ENCODE results near the gene DIP2C.
"Not testable (repeated sequence)": the region's sequence is repeated elsewhere in the genome, so short reads cannot be mapped to it uniquely, and the experiment has no call there.

DIP2C gene

DNA sequence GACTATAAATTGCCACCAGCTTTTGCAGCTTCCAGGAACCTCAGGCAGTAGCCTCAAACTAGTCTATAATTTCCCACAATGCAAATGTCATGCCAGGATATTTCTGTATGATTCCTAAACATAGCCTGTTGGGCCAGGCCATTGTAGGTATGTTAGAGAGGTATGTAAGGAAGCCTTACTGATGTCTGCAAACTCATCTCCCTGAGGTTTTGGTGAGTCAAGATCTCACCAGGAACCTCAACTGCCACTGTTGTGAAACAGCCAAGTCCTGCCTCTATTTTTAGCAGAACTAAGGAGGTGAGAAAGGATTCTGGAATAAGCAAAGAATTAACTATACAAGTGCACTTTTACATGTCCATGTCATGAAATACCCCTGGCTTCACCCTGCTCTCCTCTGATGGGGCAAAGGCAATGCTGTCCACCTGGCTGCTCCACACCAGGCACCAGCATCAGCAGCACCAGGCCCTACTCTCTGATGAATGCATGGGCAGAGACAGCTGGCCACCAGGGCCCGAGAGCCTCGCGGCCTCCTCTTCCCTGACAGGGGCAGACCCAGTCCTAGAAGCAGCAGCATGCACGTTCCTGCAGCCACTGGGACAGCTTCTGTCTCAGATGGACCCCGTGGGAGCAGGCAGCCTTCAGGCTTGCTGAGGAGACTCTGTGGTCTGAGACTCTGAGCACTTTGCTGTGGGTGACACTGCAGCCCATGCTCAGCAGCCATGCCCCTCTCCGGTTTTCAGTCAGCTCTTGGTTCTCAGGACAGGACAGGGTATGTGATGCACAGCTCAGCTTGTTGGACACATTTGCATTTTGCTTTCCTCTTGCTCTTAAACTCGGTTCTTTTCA is 407.0 kb downstream of the DIP2C start:
- DNase-seq = peak; percentile 44 to 47

DNA sequence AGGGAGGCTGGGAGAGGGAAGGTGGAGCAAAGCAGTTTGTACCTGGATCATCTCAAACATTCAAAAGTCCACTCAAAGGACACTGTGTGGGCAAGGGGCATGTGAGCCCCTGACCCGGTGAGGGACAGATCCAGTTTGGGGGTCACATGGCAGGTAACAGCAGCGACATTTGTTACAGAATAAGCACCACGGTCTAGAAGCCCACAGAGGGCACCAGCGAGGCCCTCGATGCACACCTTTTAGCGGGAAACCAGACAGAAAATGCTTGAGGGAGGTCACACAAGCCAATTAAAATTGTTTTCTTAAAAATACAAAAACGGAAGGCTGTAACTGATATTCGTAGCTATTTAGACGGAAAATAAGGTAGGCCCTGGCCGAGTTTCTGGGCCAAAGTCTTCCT is 409.8 kb downstream of the DIP2C start:
- DNase-seq = no peak

DNA sequence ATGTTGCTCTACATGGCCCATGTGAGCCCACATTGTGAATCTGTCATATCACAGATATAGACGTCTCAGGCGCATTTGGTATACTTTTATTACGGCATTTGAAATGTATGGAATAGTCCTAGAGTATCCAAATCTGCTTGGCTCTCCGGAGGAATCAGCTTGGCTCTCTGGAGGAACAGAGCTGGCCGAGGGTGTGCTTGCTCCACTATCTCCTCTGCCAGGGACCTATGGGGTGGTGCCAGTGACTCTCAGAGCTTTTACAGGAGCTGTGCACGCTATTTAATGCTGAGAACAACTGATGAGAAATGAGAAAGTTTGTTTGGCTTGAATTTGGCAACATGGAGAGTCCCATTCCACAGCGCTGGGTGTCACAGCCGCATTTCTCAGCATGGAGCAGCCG is 410.2 kb downstream of the DIP2C start:
- no peak for DNase-seq

DNA sequence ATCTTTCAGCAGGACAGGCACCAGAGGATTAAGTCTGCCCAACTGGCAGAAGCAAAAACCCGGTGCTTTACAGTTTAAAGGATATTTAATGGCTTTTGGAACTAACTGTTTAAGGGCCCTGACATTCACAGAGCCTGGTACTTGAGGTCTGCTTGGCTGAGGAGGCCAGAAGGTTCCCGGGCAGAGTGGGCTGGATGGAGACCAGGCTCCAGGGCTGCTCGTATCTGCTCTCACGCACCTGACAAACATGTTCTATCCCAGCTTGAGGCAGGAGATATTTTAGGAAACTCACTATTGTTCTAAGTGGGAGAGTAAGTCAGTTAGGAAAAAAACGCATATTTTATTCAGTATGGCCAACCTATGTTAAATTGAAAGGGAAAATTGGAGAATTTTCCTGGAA is 410.8 kb downstream of the DIP2C start:
- DNase-seq = no peak

- DNase-seq = no peak
Observed at GRCh38 chr10:277963-278362, 411.5 kb downstream of the DIP2C start.

- DNase-seq = no peak
Observed at GRCh38 chr10:275680-276079, 413.8 kb downstream of the DIP2C start.

DNA sequence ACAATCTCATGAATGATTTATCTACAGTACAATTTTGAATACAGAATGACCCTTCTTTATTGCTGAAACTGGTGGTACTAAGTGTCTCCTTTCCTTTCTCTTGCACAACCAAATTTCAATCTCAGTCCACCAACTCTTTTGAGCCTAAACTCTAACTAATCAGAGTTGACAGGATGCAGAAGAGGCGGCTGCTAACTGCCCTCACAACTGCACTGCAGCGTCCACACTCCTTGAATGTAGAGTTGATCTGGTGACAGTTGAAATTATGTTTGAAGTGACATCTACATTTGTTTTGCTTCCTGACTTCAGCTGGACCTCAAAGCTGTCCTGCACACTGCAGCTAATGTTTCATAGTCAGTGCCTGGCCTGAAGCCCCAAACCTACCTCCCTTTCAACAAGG is 414.6 kb downstream of the DIP2C start:
- no peak for DNase-seq

DNA sequence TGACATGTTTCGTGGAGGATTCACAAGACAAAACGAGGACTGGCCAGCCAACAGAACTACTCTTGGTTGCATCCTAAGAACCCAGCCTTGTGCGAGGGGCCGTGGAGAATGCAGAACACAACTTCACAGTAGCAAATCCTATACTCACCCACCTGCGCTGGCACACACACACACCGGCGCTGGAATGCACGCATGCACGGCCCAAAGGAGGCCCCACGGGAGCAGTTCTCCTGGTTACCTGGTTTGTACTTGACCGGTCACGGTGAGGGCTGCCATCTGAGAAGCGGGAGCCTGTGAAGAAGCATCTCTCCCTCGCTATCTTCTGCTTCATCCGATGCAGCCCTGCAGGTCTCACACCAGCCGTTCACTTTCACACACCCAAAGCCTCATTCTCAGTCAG is 416.4 kb downstream of the DIP2C start:
- no peak for DNase-seq

- DNase-seq = no peak
Observed at GRCh38 chr10:271722-272121, 417.7 kb downstream of the DIP2C start.

DNA sequence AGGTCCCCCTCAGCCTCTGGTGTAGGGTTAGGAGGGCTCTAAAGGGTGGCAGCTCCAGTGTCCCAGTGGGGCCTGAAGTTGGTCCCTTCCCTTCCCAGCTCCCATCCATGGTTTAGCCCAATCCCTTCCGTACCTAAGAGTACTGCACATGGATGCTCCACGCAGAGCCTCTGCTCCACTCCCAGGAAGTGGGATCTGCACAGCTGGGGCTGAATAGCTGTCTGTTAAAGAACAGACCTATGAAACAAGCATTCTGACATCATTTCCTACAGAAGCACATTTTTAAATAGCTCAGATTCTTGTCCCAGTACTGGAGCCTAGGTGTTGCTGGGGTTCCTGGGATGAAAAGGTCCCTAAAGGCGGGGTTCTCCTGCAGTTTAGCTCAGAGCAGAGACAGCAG is 418.3 kb downstream of the DIP2C start:
- no peak for DNase-seq

DNA sequence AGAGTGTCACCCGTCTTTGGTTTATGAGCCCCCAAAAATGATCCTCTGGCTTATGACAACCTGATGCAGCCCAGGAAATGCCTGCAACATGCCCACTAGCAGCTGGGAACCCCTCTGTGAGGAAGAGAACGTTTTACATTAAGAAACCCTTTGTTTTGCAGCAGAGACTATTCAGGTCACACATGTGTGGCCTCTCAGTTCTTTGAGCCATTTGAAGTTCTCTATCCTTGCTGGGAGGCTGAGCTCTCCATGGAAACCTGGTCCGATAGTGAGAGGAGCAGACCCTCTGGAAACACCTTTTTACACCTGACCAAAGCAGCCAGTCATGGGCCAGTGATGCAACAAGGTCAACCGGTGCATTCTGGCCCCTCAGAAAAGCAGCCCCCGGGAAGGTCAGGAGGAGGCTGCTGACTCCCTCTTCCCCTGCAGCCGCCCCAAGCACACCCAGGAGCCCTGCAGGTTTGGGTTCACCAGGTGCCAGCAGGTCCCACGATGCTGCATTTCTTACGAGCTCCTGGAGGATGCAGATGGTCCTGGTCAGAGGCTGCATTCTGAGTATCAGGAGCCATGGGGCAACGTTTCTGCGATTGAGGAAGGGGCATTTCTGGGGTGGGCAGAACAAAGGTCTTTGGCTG is 419.9 kb downstream of the DIP2C start:
- DNase-seq = no peak

DNA sequence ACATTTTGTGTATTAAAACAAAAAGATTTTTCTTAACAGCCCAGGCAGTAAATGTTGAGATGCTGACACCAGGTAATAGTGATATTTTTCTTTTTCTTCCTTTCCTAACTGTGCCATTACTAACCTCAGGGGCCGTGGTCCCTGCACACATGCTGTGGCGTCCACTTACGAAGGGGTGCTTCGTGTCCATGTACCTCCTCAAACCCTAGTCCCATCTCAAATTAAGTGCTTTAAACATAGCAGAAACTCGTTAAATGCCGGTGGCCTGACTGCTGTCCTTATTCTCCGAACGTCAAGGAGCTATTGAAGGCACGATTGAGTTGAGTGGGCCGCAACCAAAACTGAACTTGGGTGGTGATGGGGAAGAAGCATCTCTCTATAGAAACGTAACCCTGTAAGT is 421.8 kb downstream of the DIP2C start:
- DNase-seq = no peak

- DNase-seq = no peak
Observed at GRCh38 chr10:266974-267425, 422.5 kb downstream of the DIP2C start.

DNA sequence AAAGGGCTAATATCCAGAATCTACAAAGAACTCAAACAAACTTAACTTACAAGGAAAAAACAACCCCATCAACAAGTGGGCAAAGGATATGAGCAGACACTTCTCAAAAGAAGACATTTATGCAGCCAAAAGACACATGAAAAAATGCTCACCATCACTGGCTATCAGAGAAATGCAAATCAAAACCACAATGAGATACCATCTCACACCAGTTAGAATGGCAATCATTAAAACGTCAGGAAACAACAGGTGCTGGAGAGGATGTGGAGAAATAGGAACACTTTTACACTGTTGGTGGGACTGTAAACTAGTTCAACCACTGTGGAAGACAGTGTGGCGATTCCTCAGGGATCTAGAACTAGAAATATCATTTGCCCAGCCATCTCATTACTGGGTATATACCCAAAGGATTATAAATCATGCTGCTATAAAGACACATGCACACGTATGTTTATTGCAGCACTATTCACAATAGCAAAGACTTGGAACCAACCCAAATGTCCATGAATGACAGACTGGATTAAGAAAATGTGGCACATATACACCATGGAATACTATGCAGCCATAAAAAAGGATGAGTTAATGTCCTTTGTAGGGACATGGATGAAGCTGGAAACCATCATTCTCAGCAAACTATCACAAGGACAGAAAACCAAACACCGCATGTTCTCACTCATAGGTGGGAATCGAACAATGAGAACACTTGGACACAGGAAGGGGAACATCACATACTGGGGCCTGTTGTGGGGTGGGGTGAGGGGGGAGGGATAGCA is 423.5 kb downstream of the DIP2C start:
- not testable (repeated sequence) for DNase-seq

GRCh38 chr10:265074-265440 is 424.4 kb downstream of the DIP2C start:
- not testable (repeated sequence) for DNase-seq

DNA sequence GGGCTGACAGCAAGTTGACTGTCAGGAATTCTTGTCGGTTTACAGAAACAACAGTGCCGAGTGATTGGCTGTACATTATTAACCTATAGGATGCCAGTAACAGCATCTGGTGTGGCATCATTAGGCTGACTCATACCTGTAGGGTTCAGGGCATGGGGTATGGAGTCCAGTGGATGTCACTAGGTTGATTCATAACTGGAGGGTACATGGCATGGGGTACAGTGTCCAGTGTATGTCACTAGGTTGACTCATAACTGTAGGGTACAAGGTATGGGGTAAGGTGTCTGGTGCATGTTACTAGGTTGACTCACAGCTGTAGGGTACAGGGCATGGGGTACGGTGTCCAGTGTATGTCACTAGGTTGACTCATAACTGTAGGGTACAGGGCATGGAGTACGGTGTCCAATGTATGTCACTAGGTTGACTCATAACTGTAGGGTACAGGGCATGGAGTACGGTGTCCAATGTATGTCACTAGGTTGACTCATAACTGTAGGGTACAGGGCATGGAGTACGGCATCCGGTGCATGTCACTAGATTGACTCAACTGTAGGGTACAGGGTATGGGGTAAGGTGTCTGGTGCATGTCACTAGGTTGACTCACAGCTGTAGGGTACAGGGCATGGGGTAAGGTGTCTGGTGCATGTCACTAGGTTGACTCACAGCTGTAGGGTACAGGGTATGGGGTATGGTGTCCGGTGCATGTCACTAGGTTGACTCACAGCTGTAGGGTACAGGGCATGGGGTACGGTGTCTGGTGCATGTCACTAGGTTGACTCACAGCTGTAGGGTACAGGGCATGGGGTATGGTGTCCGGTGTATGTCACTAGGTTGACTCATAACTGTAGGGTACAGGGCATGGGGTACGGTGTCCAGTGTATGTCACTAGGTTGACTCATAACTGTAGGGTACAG is 425.1 kb downstream of the DIP2C start:
- not testable (repeated sequence) for DNase-seq

DNA sequence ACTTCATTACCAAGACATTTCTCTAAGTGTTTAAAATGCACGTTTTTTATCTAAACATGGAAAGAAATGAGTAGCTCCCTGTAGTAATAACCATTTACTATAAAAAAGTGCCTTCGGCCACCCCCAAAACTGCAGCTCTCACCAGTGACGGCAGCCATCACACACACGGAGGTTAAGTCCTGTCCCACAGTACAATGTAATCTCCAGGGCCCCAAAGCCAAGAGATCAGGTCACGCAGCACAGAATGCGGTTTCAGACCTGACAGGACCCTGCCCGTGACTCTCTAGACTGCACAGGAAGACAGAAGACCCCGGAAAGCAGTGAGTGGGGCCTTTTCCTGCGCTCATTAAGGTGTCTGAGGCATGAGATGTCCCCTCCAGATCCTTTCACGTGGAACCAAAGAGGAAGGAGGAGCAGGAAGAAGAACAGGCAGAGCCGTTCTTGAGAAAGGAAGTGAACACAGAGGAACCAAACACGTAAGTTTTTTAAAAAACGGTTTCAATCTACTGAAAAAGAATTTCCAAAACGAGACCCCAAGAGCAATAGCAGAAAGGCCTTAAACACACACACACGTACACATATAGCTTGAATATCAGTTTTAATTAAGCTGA is 428.5 kb downstream of the DIP2C start:
- peak; percentile 52 to 64 for DNase-seq

- DNase-seq = no peak
Observed at GRCh38 chr10:251982-252582, 437.4 kb downstream of the DIP2C start.

DNA sequence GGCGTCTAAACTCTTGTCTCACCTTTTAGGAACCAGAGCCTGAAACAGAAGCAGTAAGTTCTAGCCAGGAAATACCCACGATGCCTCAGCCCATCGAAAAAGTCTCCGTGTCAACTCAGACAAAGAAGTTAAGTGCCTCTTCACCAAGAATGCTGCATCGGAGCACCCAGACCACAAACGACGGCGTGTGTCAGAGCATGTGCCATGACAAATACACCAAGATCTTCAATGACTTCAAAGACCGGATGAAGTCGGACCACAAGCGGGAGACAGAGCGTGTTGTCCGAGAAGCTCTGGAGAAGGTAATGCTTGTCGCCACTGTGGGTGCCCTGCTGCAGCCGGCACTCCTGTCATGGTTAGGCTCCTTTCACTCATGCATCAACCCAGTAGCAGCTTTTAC is 441.2 kb downstream of the DIP2C start:
- no peak for DNase-seq

GRCh38 chr10:247480-247879 is 442.0 kb downstream of the DIP2C start:
- no peak for DNase-seq

DNA sequence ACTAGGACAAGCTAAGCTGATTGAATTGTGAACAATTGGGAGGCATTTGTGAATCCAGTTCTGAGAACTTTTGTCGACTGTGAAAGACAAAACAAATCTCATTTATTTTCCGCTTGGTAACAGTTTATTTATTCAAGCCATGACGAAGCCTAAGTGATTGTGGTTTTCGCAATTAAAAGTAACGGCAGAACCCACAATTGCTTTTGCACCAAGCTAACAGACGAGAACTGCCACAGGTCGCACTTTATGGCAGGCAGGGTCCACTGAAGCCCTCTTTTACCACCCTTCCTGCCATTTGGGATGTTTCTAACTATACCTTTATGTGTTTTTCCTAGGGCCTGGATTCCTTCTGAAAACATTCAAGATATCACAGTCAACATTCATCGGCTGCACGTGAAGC is 443.0 kb downstream of the DIP2C start:
- no peak for DNase-seq

DNA sequence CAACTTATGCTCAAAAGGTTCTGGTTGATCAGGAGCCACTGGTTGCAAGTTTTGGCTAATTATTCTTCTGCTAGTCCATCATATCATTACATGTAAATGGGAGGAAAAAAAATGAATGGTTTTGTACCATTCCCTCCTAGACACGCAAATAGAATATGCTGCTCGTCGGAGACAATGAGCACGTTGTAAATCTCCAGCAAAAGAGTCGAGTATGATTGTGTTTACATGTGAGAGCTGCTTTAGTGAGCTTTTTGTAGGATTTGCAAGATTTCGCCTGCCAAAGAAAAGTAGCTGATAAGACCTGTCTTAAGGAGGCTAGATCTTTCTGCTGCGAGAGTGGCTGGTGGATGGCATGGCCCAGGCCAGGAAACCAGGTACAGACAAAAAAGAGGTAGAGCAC is 445.2 kb downstream of the DIP2C start:
- no peak for DNase-seq
